AG04449 (cell line): ENCODE measurements around the gene LRP1B.

ENCODE experiments used
- CTCF ChIA-PET: fragments of 350-600 bp; formaldehyde crosslinking; extraction: SDS; loops from one replicate; lab custom pipeline; 2021; ENCODE audit warnings: antibody characterized with exemption; lab: Yijun Ruan, JAX
- POLR2A ChIA-PET: fragments of 400-600, 350-600 bp; formaldehyde crosslinking; extraction: SDS; loops from one replicate; lab custom pipeline; 2020; ENCODE audit warnings: antibody characterized with exemption, inconsistent platforms; lab: Yijun Ruan, JAX
- DNase-seq: peaks from one replicate; pipeline ENCODE4 v3.0.0-alpha.2; 2010; ENCODE audit warnings: low read depth, low spot score
- H3K4me3 ChIP-seq: 2 replicates; pipeline ENCODE4 v1.5.1; 2011; ENCODE audit warnings: low read depth, mild to moderate bottlenecking, control low read depth, low read length
- CTCF ChIP-seq: IDR thresholded peaks from one replicate; pipeline ENCODE4 v1.5.1; 2011; ENCODE audit warnings: mild to moderate bottlenecking, moderate library complexity, low read length, control low read depth, inconsistent platforms; ENCODE audit not compliant: insufficient read depth; ENCODE audit errors: missing control alignments

Gene LRP1B

GRCh38 chr2:141653184-141653583 lies 477.6 kb downstream of the LRP1B start:
- no peak overlapping the region for H3K4me3 ChIP-seq
- CTCF ChIA-PET, result no interaction called here
- no peak for DNase-seq
- POLR2A ChIA-PET, result no interaction called here
- TF ChIP-seq CTCF, result no peak

- no peak for TF ChIP-seq CTCF
- DNase-seq, result no peak
- H3K4me3 ChIP-seq, result no peak overlapping the region
- ChIA-PET CTCF (no interaction called here), POLR2A (no interaction called here)
These were observed 478.5 kb downstream of the LRP1B start for GRCh38 chr2:141652308-141652707.

- no peak overlapping the region for H3K4me3 ChIP-seq
- ChIA-PET POLR2A (no interaction called here), CTCF (no interaction called here)
- TF ChIP-seq CTCF, result no peak
- no peak for DNase-seq
These were observed 483.5 kb downstream of the LRP1B start for GRCh38 chr2:141647353-141647752.

GRCh38 chr2:141641462-141641861 lies 489.4 kb downstream of the LRP1B start:
- DNase-seq, result no peak
- H3K4me3 ChIP-seq, result no peak overlapping the region
- no peak for TF ChIP-seq CTCF
- ChIA-PET CTCF (no interaction called here), POLR2A (no interaction called here)

- POLR2A ChIA-PET, result no interaction called here
- DNase-seq, result no peak
- no peak overlapping the region for H3K4me3 ChIP-seq
- TF ChIP-seq CTCF, result no peak
- CTCF ChIA-PET, result no interaction called here
These were observed 491.0 kb downstream of the LRP1B start for GRCh38 chr2:141639809-141640208.

- POLR2A ChIA-PET, result no interaction called here
- no peak overlapping the region for H3K4me3 ChIP-seq
- DNase-seq, result no peak
- CTCF ChIA-PET, result no interaction called here
- no peak for TF ChIP-seq CTCF
These were observed 497.7 kb downstream of the LRP1B start for GRCh38 chr2:141633132-141633531.
